ENCODE measurements around the gene NIPAL4. TPM values are rescaled to one million over a fixed set of nuclear protein-coding genes. Genes with fewer than 3 reads are reported as not detected.

Gene NIPAL4
- total RNA-seq, 2 experiments from 2014 or later, result not detected

GRCh38 chr5:157479612-157480510, 19.8 kb downstream of the NIPAL4 start:
- BruUV-seq (replicated peaks), result no TSS peak
- ChIA-PET POLR2A (interaction anchor here (0.7 to 2.4 kb wide), 7 partner anchors 10 to 114 kb away, joined by 3 to 5 read pairs (median 4); no protein-coding TSS in a partner anchor), CTCF (ENCODE audit: unreplicated experiment) (interaction anchor here (0.6 to 1.6 kb wide), 4 partner anchors 8 to 239 kb away, joined by 3 to 4 read pairs (median 3); no protein-coding TSS in a partner anchor)
- no peak overlapping the region for H3K27ac ChIP-seq (ENCODE audit: low read depth, low read length, poor library complexity, severe bottlenecking)
- peaks cover 33% of the 10 kb centered on the region for H3K36me3 ChIP-seq (ENCODE audit: insufficient read depth, low read length)
- TF ChIP-seq, protein P1, sequence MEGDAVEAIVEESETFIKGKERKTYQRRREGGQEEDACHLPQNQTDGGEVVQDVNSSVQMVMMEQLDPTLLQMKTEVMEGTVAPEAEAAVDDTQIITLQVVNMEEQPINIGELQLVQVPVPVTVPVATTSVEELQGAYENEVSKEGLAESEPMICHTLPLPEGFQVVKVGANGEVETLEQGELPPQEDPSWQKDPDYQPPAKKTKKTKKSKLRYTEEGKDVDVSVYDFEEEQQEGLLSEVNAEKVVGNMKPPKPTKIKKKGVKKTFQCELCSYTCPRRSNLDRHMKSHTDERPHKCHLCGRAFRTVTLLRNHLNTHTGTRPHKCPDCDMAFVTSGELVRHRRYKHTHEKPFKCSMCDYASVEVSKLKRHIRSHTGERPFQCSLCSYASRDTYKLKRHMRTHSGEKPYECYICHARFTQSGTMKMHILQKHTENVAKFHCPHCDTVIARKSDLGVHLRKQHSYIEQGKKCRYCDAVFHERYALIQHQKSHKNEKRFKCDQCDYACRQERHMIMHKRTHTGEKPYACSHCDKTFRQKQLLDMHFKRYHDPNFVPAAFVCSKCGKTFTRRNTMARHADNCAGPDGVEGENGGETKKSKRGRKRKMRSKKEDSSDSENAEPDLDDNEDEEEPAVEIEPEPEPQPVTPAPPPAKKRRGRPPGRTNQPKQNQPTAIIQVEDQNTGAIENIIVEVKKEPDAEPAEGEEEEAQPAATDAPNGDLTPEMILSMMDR (conservative IDR thresholded peaks at IDR 0.05; ENCODE audit: low read length), result no peak
- no peak for TF ChIP-seq EZH2phosphoT487 (IDR thresholded peaks at IDR 0.05; ENCODE audit: borderline replicate concordance, low read depth, low read length)
- DNase-seq (ENCODE audit: low spot score), result no peak
- H3K4me2 ChIP-seq (ENCODE audit: low read length), result no peak overlapping the region
- peaks cover 36% of the 10 kb centered on the region for H3K4me1 ChIP-seq (ENCODE audit: insufficient read depth, low read length, poor library complexity, severe bottlenecking)
- no peaks in the 10 kb centered on the region for H4K20me1 ChIP-seq (ENCODE audit: insufficient read depth, low read length)
- intact Hi-C loops (cut with micrococcal nuclease; ENCODE audit: unreplicated experiment), result loop anchor here (10.0 kb wide), 1 partner anchor 335 kb away; the partner anchor contains the start of gene MED7
- H3K79me2 ChIP-seq (ENCODE audit: insufficient read depth, low read depth, low read length), result no peaks in the 10 kb centered on the region
- H3K9me3 ChIP-seq (ENCODE audit: low read length), result no peaks in the 10 kb centered on the region
- no peak overlapping the region for H3K4me3 ChIP-seq (ENCODE audit: low read depth, low read length, poor library complexity, severe bottlenecking)
- H2AFZ ChIP-seq (ENCODE audit: low read length), result no peak overlapping the region
- no peaks in the 10 kb centered on the region for H3K9me2 ChIP-seq (ENCODE audit: insufficient read depth, low read length)

DNA sequence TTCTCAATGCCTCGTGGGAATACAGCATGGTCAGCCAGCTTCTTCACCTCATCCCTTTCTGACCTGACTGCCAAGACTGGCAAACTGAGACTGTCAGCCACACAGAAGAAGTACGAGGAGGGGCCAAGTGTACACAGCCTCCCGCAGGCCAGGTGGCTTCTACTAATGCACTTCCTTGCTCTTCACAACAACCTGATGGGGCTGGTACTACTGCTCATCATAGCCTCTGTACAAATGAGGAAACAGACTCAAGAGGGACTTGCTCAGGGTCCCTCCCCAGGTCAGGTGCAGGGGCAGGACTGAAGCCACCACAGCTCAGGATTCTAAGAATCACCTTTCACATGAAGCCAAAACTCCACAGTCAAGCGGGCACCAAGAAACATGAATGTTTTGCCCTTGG, 21.3 kb downstream of the NIPAL4 start:
- Histone ChIP-seq H3K36me3 (ENCODE audit: insufficient read depth, low read length) (peaks cover 41% of the 10 kb centered on the region), H3K9me3 (ENCODE audit: low read length) (no peaks in the 10 kb centered on the region), H3K27ac (ENCODE audit: low read depth, low read length, poor library complexity, severe bottlenecking) (peak overlapping the region; percentile 68), H3K4me2 (ENCODE audit: low read length) (peak overlapping the region; percentile 40), H3K4me1 (ENCODE audit: insufficient read depth, low read length, poor library complexity, severe bottlenecking) (peaks cover 50% of the 10 kb centered on the region), H2AFZ (ENCODE audit: low read length) (no peak overlapping the region), H3K79me2 (ENCODE audit: insufficient read depth, low read depth, low read length) (no peaks in the 10 kb centered on the region), H4K20me1 (ENCODE audit: insufficient read depth, low read length) (no peaks in the 10 kb centered on the region), H3K9me2 (ENCODE audit: insufficient read depth, low read length) (no peaks in the 10 kb centered on the region), H3K4me3 (ENCODE audit: low read depth, low read length, poor library complexity, severe bottlenecking) (no peak overlapping the region)
- ChIA-PET POLR2A (interaction anchor here (0.9 to 2.4 kb wide), 8 partner anchors 10 to 113 kb away, joined by 3 to 5 read pairs (median 4); no protein-coding TSS in a partner anchor), CTCF (ENCODE audit: unreplicated experiment) (no interaction called here)
- intact Hi-C loops (cut with micrococcal nuclease; ENCODE audit: unreplicated experiment), result loop anchor here (10.0 kb wide), 1 partner anchor 336 kb away; the partner anchor contains the start of gene MED7
- no TSS peak for BruUV-seq (replicated peaks)
- DNase-seq (ENCODE audit: low spot score), result peak; percentile 91
- TF ChIP-seq EZH2phosphoT487 (IDR thresholded peaks at IDR 0.05; ENCODE audit: borderline replicate concordance, low read depth, low read length), result no peak
- TF ChIP-seq, protein P1 (conservative IDR thresholded peaks at IDR 0.05; ENCODE audit: low read length), result no peak

All from OCI-LY7 (cell line).